GM12892 (cell line): ENCODE measurements around the gene XPNPEP1.

ENCODE experiments used
- POLR2A ChIP-seq: IDR thresholded peaks from 2 replicates; pipeline ENCODE4 v1.6.1; 2011; ENCODE audit warnings: low read depth, low read length, control low read depth
- TAF1 ChIP-seq: IDR thresholded peaks from 2 replicates; pipeline ENCODE4 v1.6.1; 2011; ENCODE audit warnings: low read depth, mild to moderate bottlenecking, control low read depth, low read length, borderline replicate concordance

- TF ChIP-seq TAF1 (no peak), POLR2A (no peak)
Observed at GRCh38 chr10:109924967-109925620, 1.8 kb upstream of the XPNPEP1 start.
